ENCODE data around the gene OR2T8.

GRCh38 chr1:247936415-247936814 lies 16.4 kb downstream of the OR2T8 start:
- no peak for TF ChIP-seq CTCF (IDR thresholded peaks at IDR 0.05)
- TF ChIP-seq MLX (CRISPR knock-in tag; IDR thresholded peaks at IDR 0.05), result no peak
- no peak for TF ChIP-seq ZBTB21 (CRISPR knock-in tag; IDR thresholded peaks at IDR 0.05; ENCODE audit: borderline replicate concordance)
- no peak for TF ChIP-seq SP1 (CRISPR knock-in tag; conservative IDR thresholded peaks at IDR 0.05)
- TF ChIP-seq, protein P1, sequence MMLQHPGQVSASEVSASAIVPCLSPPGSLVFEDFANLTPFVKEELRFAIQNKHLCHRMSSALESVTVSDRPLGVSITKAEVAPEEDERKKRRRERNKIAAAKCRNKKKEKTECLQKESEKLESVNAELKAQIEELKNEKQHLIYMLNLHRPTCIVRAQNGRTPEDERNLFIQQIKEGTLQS (CRISPR knock-in tag; conservative IDR thresholded peaks at IDR 0.05), result no peak
- no peak for TF ChIP-seq USF2 (CRISPR knock-in tag; IDR thresholded peaks at IDR 0.05)
- no peak for TF ChIP-seq IRF2 (CRISPR knock-in tag; IDR thresholded peaks at IDR 0.05; ENCODE audit: borderline replicate concordance, low read depth)
- TF ChIP-seq CREB1 (CRISPR knock-in tag; IDR thresholded peaks at IDR 0.05), result no peak
- no peak for TF ChIP-seq NR3C1 (CRISPR knock-in tag; conservative IDR thresholded peaks at IDR 0.05; ENCODE audit: low read depth)
- TF ChIP-seq EMX1 (CRISPR knock-in tag; IDR thresholded peaks at IDR 0.05), result no peak
- TF ChIP-seq, protein P2, sequence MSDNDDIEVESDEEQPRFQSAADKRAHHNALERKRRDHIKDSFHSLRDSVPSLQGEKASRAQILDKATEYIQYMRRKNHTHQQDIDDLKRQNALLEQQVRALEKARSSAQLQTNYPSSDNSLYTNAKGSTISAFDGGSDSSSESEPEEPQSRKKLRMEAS (CRISPR knock-in tag; IDR thresholded peaks at IDR 0.05), result no peak
- no peak for TF ChIP-seq GRHL2 (CRISPR knock-in tag; IDR thresholded peaks at IDR 0.05; ENCODE audit: insufficient replicate concordance, severe bottlenecking)

All from WTC11 (cell line).